Measurements from ENCODE around the gene GABRA5.
"Not testable (repeated sequence)": the region's sequence is repeated elsewhere in the genome, so short reads cannot be mapped to it uniquely, and the experiment has no call there.

The GABRA5 gene

GRCh38 chr15:26888761-26889160 is 21.9 kb downstream of the GABRA5 start:
- ATAC-seq (no peak), DNase-seq (no peak)
- no peaks in the 10 kb centered on the region for H3K4me1 Mint-ChIP-seq
- no peak overlapping the region for H3K27ac Mint-ChIP-seq
- no peak overlapping the region for H3K4me3 Mint-ChIP-seq
- no peaks in the 10 kb centered on the region for H3K36me3 Mint-ChIP-seq (ENCODE audit: low read depth)
- peaks cover 8% of the 10 kb centered on the region for H3K9me3 Mint-ChIP-seq
- peaks cover 19% of the 10 kb centered on the region for H3K27me3 Mint-ChIP-seq

- no peaks in the 10 kb centered on the region for H3K36me3 Mint-ChIP-seq (ENCODE audit: low read depth)
These were observed 22.5 kb downstream of the GABRA5 start for GRCh38 chr15:26889298-26889898.

GRCh38 chr15:26890451-26890850 is 23.6 kb downstream of the GABRA5 start:
- Mint-ChIP-seq H3K27ac (no peak overlapping the region), H3K4me1 (no peaks in the 10 kb centered on the region), H3K36me3 (ENCODE audit: low read depth) (no peaks in the 10 kb centered on the region), H3K4me3 (no peak overlapping the region), H3K27me3 (peaks cover 21% of the 10 kb centered on the region), H3K9me3 (peaks cover 14% of the 10 kb centered on the region)
- ATAC-seq, result no peak
- no peak for DNase-seq

More at GRCh38 chr15:26889298-26889898, 22.5 kb downstream of the GABRA5 start:
- no peak overlapping the region for H3K27ac Mint-ChIP-seq
- peaks cover 9% of the 10 kb centered on the region for H3K9me3 Mint-ChIP-seq
- DNase-seq (peak; percentile 59), ATAC-seq (no peak)
- H3K4me3 Mint-ChIP-seq, result no peak overlapping the region
- H3K4me1 Mint-ChIP-seq, result no peaks in the 10 kb centered on the region
- H3K27me3 Mint-ChIP-seq, result peaks cover 19% of the 10 kb centered on the region

GRCh38 chr15:26890988-26891387 is 24.1 kb downstream of the GABRA5 start:
- Mint-ChIP-seq H3K27ac (no peak overlapping the region), H3K9me3 (peaks cover 14% of the 10 kb centered on the region), H3K4me3 (no peak overlapping the region), H3K36me3 (ENCODE audit: low read depth) (no peaks in the 10 kb centered on the region), H3K27me3 (peaks cover 21% of the 10 kb centered on the region), H3K4me1 (no peaks in the 10 kb centered on the region)
- DNase-seq, result no peak
- no peak for ATAC-seq

GRCh38 chr15:26891448-26892181 is 24.8 kb downstream of the GABRA5 start:
- Mint-ChIP-seq H3K9me3 (peaks cover 14% of the 10 kb centered on the region), H3K4me3 (no peak overlapping the region), H3K36me3 (ENCODE audit: low read depth) (no peaks in the 10 kb centered on the region), H3K27ac (no peak overlapping the region), H3K4me1 (no peaks in the 10 kb centered on the region), H3K27me3 (peaks cover 21% of the 10 kb centered on the region)
- peak; percentile 67 for DNase-seq
- peak; percentile 40 for ATAC-seq

- no peak overlapping the region for H3K4me3 Mint-ChIP-seq
- no peak for ATAC-seq
These were observed 25.3 kb downstream of the GABRA5 start for GRCh38 chr15:26892182-26892518.

GRCh38 chr15:26892678-26893077 is 25.8 kb downstream of the GABRA5 start:
- ATAC-seq (no peak), DNase-seq (no peak)
- Mint-ChIP-seq H3K9me3 (peaks cover 16% of the 10 kb centered on the region), H3K27ac (no peak overlapping the region), H3K27me3 (peaks cover 21% of the 10 kb centered on the region), H3K4me3 (no peak overlapping the region), H3K4me1 (no peaks in the 10 kb centered on the region), H3K36me3 (ENCODE audit: low read depth) (no peaks in the 10 kb centered on the region)

More at GRCh38 chr15:26892182-26892518, 25.3 kb downstream of the GABRA5 start:
- no peak overlapping the region for H3K27ac Mint-ChIP-seq
- no peaks in the 10 kb centered on the region for H3K4me1 Mint-ChIP-seq
- H3K36me3 Mint-ChIP-seq (ENCODE audit: low read depth), result no peaks in the 10 kb centered on the region
- H3K9me3 Mint-ChIP-seq, result peaks cover 14% of the 10 kb centered on the region
- H3K27me3 Mint-ChIP-seq, result peaks cover 21% of the 10 kb centered on the region
- no peak for DNase-seq

- H3K9me3 Mint-ChIP-seq, result peaks cover 23% of the 10 kb centered on the region
- H3K27ac Mint-ChIP-seq, result no peak overlapping the region
- no peaks in the 10 kb centered on the region for H3K4me1 Mint-ChIP-seq
- H3K4me3 Mint-ChIP-seq, result no peak overlapping the region
- DNase-seq (no peak), ATAC-seq (no peak)
- no peaks in the 10 kb centered on the region for H3K36me3 Mint-ChIP-seq (ENCODE audit: low read depth)
- H3K27me3 Mint-ChIP-seq, result peaks cover 21% of the 10 kb centered on the region
These were observed 26.6 kb downstream of the GABRA5 start for GRCh38 chr15:26893351-26894065.

- Mint-ChIP-seq H3K27ac (no peak overlapping the region), H3K4me1 (no peaks in the 10 kb centered on the region), H3K27me3 (peaks cover 20% of the 10 kb centered on the region), H3K4me3 (no peak overlapping the region), H3K36me3 (ENCODE audit: low read depth) (no peaks in the 10 kb centered on the region), H3K9me3 (peaks cover 25% of the 10 kb centered on the region)
- DNase-seq (no peak), ATAC-seq (no peak)
These were observed 27.3 kb downstream of the GABRA5 start for GRCh38 chr15:26894181-26894580.

- not testable (repeated sequence) for ATAC-seq; H3K4me3 Mint-ChIP-seq; DNase-seq; H3K4me1 Mint-ChIP-seq; H3K27ac Mint-ChIP-seq; H3K36me3 Mint-ChIP-seq (ENCODE audit: low read depth)
- Mint-ChIP-seq H3K9me3 (peaks cover 27% of the 10 kb centered on the region), H3K27me3 (peaks cover 19% of the 10 kb centered on the region)
These were observed 28.5 kb downstream of the GABRA5 start for GRCh38 chr15:26895346-26895745.

GRCh38 chr15:26899658-26900057 is 32.8 kb downstream of the GABRA5 start:
- Mint-ChIP-seq H3K36me3 (ENCODE audit: low read depth) (no peaks in the 10 kb centered on the region), H3K27me3 (peaks cover 1% of the 10 kb centered on the region), H3K9me3 (peaks cover 40% of the 10 kb centered on the region), H3K4me1 (no peaks in the 10 kb centered on the region), H3K4me3 (no peak overlapping the region), H3K27ac (no peak overlapping the region)
- DNase-seq (no peak), ATAC-seq (no peak)

GRCh38 chr15:26901041-26901440 is 34.2 kb downstream of the GABRA5 start:
- DNase-seq (no peak), ATAC-seq (no peak)
- Mint-ChIP-seq H3K9me3 (peaks cover 49% of the 10 kb centered on the region), H3K27ac (no peak overlapping the region), H3K4me3 (no peak overlapping the region), H3K27me3 (no peaks in the 10 kb centered on the region), H3K36me3 (ENCODE audit: low read depth) (peaks cover 2% of the 10 kb centered on the region), H3K4me1 (no peaks in the 10 kb centered on the region)

GRCh38 chr15:26910715-26911114 is 43.9 kb downstream of the GABRA5 start:
- no peak for ATAC-seq
- DNase-seq, result no peak
- Mint-ChIP-seq H3K27ac (no peak overlapping the region), H3K36me3 (ENCODE audit: low read depth) (no peaks in the 10 kb centered on the region), H3K9me3 (peaks cover 18% of the 10 kb centered on the region), H3K4me3 (no peak overlapping the region), H3K4me1 (no peaks in the 10 kb centered on the region), H3K27me3 (no peaks in the 10 kb centered on the region)

- H3K27me3 Mint-ChIP-seq, result no peaks in the 10 kb centered on the region
- H3K4me1 Mint-ChIP-seq, result no peaks in the 10 kb centered on the region
- no peak overlapping the region for H3K4me3 Mint-ChIP-seq
- H3K36me3 Mint-ChIP-seq (ENCODE audit: low read depth), result no peaks in the 10 kb centered on the region
- H3K9me3 Mint-ChIP-seq, result peaks cover 20% of the 10 kb centered on the region
- ATAC-seq (no peak), DNase-seq (no peak)
- no peak overlapping the region for H3K27ac Mint-ChIP-seq
These were observed 54.6 kb downstream of the GABRA5 start for GRCh38 chr15:26921433-26921832.

- Mint-ChIP-seq H3K27ac (no peak overlapping the region), H3K4me1 (no peaks in the 10 kb centered on the region), H3K27me3 (no peaks in the 10 kb centered on the region), H3K4me3 (no peak overlapping the region), H3K36me3 (ENCODE audit: low read depth) (no peaks in the 10 kb centered on the region), H3K9me3 (peaks cover 10% of the 10 kb centered on the region)
- ATAC-seq (no peak), DNase-seq (no peak)
These were observed 59.2 kb downstream of the GABRA5 start for GRCh38 chr15:26926081-26926480.
